Measurements from ENCODE around the gene GABRR2.

The GABRR2 gene

DNA sequence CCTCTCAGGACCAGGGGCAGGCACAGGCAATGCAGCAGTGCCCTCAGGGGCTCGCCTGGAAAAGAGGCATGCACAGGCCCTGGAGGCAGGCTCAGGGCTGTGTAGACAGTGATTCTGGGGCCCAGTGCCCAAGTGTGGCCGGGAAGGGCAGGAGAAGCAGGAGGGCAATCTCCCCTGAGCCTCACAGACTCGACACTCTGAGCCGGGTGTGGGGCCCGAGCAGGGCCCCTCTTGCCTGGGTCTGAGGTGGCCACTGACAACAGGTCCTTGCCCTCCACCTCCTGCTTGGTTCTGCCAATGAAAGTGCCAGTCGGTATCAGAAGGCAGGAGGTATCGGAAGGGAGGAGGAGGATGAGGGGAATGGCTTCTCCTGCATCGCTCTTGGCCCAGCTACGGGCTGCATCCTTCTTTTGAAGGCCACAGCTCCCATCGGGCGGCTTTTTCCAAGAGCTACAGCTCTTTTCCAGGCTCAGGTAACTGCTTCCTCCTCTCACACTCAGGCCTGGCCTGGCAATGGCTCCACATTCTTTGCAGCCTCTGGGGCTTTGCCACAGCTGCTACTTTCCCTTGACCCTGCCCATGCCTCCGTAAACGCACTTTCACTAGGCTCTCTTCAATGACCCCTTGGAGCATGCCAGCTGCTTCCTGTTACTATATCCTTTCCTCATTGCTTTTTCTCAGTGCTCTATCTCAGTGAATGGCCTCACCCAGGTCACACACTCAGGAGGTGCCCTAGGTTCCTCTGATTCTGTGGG, 24.5 kb downstream of the GABRR2 start:
- TF ChIP-seq, protein P1, sequence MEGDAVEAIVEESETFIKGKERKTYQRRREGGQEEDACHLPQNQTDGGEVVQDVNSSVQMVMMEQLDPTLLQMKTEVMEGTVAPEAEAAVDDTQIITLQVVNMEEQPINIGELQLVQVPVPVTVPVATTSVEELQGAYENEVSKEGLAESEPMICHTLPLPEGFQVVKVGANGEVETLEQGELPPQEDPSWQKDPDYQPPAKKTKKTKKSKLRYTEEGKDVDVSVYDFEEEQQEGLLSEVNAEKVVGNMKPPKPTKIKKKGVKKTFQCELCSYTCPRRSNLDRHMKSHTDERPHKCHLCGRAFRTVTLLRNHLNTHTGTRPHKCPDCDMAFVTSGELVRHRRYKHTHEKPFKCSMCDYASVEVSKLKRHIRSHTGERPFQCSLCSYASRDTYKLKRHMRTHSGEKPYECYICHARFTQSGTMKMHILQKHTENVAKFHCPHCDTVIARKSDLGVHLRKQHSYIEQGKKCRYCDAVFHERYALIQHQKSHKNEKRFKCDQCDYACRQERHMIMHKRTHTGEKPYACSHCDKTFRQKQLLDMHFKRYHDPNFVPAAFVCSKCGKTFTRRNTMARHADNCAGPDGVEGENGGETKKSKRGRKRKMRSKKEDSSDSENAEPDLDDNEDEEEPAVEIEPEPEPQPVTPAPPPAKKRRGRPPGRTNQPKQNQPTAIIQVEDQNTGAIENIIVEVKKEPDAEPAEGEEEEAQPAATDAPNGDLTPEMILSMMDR (IDR thresholded peaks at IDR 0.05; ENCODE audit: insufficient read depth, missing control alignments), result no peak
- FAIRE-seq (no peak), DNase-seq (ENCODE audit: insufficient read length, low spot score) (no peak)

DNA sequence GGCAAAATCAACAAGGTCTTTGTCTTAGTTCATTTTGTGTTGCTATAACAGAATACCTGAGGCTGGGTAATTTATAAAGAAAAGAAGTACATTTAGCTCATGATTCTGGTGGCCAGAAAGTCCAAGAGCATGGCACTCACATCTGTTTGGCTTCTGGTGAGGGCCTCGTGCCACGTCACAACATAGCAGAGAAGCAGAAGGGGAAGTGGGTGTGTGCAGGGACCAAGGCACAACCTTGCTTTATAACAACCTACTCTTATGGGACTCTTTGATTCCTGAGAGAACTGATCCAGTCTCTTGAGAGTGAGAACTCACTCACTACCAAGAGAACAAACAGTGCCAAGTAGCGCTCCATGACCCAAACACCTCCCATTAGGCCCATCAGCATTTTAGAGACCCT, 25.4 kb downstream of the GABRR2 start:
- FAIRE-seq (no peak), DNase-seq (ENCODE audit: insufficient read length, low spot score) (no peak)
- TF ChIP-seq, protein P1 (IDR thresholded peaks at IDR 0.05; ENCODE audit: insufficient read depth, missing control alignments), result no peak

DNA sequence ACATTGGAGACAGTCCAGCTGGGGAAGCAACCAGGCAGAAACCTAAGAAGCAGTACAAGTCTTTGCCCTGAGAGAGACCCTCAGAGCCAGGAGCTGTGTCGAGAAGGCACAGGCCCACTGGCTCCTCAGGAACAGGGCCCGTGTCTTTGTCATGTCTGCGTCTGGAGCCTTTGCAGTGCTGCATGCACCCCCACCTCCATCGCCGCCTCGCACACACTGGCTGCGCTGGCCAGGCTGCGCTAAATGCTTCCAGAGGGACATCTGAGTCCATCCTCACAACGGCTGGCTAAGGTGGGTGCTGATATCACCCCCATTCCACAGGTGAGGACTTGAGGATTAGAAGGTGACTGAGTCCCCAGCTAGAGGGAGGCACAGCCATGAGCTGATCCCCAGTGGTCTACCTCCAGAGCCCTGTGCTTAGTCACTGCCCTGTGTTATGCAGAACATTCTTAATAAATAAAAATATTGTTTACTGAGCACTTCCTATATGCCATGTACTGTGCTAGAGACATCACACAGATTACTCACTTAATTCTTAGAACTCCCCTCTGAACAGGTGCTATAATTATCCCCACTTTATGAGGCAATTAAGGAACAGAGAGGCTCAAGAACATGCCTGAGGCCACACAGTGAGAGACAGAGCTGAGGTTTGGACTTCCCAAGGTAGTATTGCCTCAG, 27.6 kb downstream of the GABRR2 start:
- TF ChIP-seq, protein P1 (IDR thresholded peaks at IDR 0.05; ENCODE audit: insufficient read depth, missing control alignments), result no peak
- no peak for FAIRE-seq

DNA sequence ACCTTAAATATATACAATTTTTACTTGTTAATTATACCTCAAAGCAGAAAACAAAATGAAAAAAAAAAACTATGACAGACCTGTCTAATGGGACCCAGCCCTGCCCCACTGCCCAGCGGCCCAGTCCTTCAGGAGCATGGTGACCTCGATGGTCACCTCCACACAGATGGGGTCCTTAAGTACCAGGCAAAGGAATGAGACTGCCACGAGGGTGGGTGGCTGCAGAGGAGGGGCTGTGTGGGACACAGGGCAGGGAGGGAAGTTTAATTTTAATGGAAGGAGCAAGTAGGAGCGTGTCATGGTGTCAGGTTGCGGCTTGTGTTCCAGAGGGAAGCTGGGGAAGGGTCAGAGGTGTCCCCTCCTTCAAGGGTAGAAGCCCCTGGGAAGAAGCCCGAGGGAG, 28.6 kb downstream of the GABRR2 start:
- no peak for DNase-seq (ENCODE audit: insufficient read length, low spot score)
- TF ChIP-seq, protein P1 (IDR thresholded peaks at IDR 0.05; ENCODE audit: insufficient read depth, missing control alignments), result no peak
- no peak for FAIRE-seq

More for the DNA sequence above, 27.6 kb downstream of the GABRR2 start:
- no peak for DNase-seq (ENCODE audit: insufficient read length, low spot score)

DNA sequence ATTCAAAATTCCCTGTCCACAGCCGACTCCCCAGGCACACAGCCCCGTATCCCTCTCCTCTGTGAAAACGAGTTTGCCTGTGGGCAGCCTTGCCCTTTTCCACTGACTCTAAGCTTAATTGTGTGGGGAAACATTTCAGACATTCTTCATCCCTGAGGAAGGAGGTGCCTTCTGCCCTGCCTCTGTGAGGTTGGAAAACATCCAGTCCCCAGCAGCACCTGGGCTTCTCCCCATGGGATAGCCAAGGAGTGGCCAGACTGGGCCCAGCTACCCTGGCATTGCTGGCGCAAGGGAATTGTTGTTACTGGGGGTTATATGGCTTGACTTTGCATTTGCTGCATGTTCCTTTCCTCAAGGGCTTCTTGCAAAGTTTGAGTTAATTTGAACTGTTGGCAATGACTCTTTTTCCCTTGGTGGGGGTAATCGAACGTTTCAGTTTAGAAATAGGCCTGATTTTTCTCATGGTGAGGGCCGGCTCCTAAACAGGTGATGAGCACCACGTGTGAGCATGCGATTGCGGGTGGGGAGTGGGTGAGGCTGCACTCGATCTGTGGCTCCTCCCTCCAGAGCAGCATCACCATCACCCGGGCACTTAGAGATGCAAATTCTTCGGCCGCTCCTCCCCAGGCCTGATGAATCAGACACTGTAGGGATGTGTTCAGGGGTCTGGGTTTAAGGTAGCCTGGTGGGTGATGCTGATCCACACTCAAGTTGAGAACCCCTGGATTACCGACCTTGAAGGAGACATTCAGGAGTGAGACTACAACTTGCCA, 29.9 kb downstream of the GABRR2 start:
- TF ChIP-seq, protein P1 (IDR thresholded peaks at IDR 0.05; ENCODE audit: insufficient read depth, missing control alignments), result no peak
- no peak for FAIRE-seq
- no peak for DNase-seq (ENCODE audit: insufficient read length, low spot score)

DNA sequence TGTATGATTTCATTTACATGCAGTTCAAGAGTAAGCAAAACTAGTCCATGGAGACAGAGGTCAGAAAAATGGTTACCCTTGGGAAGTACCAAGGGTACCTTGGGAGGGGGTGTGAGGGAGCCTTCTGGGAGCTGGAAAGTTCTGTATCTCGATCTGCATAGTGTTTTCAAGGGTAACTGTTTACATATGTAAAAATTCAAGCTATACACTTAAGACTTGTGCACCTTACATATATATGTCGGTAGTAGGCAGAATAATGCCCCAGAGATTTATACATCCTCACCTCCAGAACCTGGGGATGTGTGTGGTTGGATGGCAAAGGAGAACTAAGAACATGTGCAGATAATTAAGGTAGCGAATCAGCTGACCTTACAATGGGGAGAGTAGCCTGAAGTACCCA, 31.0 kb downstream of the GABRR2 start:
- TF ChIP-seq, protein P1 (IDR thresholded peaks at IDR 0.05; ENCODE audit: insufficient read depth, missing control alignments), result no peak
- DNase-seq (ENCODE audit: insufficient read length, low spot score) (no peak), FAIRE-seq (no peak)

All from D721Med (cell line).